HCEC 1CT (cell line): ENCODE results near the gene NUDT15.
"Not testable (repeated sequence)": the region's sequence is repeated elsewhere in the genome, so short reads cannot be mapped to it uniquely, and the experiment has no call there.

Source experiments
- DNase-seq: peaks from one replicate; pipeline ENCODE4 v3.0.0-alpha.2; 2017

NUDT15 gene

GRCh38 chr13:48043789-48044503 is 6.4 kb downstream of the NUDT15 start:
- peak; percentile 68 for DNase-seq

DNA sequence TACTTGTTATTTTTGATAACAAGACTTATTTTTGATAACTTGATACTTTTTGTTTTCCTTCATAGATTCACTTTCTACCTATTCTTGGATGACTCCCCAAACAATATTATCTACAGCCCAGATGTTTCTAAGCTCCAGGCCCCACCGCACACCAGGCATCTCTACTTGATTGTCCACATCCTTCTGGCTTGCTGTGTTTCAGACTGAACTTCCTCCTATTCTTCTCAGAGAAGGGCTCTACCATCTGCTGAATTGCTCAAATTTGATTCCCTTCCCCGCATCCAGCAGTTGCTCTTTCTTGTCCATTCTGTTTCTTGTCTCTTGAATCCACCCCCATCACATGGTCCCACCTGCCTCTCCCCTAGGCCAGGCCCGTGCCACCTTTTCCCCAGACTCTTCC is 13.0 kb downstream of the NUDT15 start:
- no peak for DNase-seq

GRCh38 chr13:48054601-48055000 is 17.1 kb downstream of the NUDT15 start:
- DNase-seq = no peak

DNA sequence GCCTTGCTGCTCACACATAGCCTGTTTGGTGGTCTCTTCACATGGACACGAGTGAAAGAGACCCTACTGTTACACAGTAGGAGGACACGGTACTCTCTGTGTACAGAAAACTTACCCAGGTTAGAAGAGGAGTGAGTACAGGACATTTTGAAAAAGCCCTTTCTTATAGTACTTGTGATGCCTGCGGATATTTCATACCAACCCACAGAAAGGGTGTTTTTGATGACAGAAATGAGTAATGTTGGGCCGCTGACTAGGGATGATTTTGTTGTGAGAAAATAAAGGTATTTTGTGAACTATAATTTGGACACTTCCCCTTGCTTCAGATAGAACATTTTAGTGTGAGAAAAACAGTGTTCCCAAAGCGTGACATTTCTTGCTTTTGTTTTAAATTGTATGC is 18.2 kb downstream of the NUDT15 start:
- no peak for DNase-seq

GRCh38 chr13:48058536-48058935 is 21.0 kb downstream of the NUDT15 start:
- DNase-seq = not testable (repeated sequence)

DNA sequence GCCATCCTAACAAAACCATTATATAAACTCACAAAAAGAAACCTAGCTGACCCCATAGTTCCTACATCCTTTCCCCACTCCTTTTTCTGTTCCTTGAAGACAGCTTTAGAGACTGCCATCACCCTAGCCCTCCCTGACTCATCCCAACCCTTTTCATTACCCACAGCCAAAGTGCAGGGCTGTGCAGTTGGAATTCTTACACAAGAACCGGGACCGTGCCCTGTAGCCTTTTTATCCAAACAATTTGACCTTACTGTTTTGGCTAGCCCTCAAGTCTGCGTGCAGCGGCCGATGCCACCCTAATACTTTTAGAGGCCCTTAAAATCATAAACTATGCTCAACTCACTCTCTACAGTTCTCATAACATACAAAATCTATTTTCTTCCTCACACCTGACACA is 22.4 kb downstream of the NUDT15 start:
- DNase-seq = not testable (repeated sequence)

DNA sequence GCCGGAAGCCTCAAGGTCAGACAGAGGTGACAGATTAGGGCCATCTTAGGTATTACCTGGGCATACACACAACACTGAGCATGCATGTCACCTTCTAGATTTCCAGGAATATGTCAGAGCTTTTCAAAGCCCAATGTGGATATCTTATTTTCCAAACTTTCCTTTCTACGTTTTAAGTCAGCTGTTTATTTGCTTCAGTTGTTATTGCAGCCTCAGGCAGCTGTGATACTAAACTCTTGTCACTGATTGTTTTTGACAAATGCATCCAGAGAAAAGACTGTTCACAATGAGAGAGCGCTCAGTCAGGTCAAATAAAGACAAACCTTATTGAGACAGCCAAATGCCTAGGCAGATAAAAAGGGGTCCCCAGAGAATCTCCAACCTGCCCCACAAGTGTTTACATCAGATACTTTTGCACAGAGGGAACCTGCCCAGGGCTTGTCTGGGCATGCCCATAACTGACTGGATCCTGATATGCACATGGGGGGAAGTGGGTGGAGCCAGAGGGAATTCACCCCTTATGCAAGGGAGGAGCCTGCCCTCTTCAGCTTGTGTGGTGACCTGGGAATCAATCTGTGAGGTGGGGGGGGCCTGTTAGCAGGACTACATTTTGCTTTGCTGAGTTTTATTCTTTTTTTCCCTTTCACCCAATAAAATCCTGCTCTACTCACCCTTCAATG is 28.9 kb downstream of the NUDT15 start:
- DNase-seq = no peak

DNA sequence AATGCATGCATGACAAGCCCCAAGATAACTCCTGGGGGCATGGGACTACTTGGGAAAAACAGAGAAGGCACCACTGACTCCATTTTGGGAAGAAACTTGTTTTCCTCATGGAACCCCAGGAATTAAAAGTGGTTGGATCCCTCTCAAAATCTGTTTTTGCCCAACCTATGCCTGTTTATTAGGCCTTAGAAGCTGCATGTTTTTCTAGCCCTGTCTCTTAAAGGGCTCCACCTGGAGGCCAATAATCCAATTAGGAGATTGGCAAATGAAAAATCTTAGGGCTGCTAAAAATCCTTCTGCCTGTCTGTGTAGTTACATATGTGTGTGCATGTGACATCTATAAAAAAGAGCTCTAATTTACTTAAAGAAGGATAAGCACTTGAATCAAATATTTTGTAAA is 30.5 kb downstream of the NUDT15 start:
- DNase-seq = no peak

DNA sequence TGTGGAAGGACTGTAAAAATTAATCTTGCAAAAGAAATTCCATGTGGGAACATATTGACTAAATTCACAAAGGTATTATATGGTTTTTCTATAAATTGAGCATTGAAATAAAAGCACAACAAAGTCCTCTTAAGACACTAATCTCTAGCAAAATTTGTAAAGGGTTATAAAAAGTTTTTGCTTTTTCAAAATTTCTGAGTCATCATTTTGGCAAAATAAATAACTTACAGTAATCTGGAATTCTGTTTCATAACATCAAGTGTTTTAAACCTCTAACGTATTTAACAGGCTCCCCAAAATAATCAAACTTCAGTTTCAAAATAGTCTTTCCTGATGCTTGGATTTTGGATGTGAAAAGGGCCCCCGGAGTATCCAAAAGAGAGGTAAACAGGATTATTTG is 31.4 kb downstream of the NUDT15 start:
- DNase-seq = no peak

DNA sequence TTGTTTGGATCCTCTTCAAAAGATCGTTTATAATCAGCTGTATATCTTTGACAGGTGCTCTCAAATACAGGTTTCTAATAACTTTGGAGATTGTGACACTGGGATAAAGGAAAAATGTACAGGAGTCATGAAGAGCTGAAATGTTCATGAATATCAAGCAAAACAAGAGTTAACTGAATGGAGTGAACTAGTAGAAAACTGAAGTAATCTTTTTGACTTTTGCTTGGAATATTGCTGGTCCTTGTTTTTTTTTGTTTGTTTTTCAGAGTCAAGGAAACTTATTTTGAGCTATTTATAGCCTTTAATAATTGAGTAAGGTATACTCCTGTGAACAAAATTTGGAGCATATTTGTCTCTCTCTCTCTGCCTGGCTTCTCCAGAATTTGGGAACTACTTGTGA is 32.0 kb downstream of the NUDT15 start:
- DNase-seq = no peak

- no peak for DNase-seq
These were observed 33.4 kb downstream of the NUDT15 start for GRCh38 chr13:48070942-48071341.

DNA sequence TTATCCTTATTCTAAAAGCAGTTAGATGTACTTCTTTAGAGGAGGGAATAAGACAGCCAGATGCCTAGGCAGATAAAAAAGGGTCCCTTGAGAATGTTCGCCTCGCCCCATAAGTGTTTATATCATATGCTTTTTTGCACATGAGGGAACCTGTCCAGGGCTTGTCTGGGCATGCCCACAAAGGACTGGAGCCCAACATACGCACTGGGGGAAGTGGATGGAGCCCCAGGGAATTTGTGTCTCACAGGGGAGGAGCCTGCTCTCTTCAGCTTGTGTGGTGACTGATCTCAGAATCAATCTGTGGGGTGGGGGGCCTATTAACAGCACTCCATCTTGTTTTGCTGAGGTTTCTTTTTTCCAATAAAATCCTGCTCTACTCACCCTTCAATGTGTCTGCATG is 34.8 kb downstream of the NUDT15 start:
- DNase-seq = no peak

DNA sequence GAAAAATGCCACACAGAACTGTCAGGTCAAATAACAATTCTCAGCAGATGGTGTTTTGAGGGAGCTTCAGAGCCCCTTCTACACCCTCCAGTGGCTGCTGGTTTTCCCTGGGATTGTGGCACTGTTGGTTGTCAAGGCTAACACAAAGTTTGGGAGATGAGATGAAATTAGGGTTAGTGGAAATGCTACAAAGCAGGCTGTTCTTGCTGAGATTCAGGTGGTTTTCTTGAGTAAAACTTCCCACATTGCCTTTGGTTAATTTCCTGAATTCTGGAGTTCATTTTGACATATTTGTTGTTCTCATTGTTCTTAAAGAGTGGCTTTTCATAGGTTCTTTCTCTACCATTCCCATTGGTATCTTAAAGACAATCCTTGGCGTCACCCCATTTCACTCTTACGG is 35.3 kb downstream of the NUDT15 start:
- DNase-seq = no peak

DNA sequence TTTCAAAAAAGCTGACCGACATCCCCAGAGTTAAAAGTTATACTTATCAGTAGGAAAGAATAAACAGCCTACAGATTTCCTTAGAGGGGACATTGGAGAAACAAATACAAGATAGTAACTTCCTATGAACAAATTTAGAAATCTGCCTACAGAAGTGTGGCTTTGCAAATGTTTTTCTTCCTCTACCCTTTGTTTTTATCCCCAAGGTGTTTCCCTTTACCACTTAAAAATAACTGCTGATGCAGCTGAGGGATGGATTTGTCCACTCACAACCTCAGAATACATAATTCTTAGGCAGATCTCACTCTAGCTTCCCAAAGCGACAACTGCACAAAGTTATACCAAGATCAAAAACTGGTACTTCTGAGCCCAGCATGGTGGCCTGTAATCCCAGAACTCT is 36.5 kb downstream of the NUDT15 start:
- no peak for DNase-seq

GRCh38 chr13:48078251-48078656 is 40.7 kb downstream of the NUDT15 start:
- DNase-seq = peak; percentile 8

DNA sequence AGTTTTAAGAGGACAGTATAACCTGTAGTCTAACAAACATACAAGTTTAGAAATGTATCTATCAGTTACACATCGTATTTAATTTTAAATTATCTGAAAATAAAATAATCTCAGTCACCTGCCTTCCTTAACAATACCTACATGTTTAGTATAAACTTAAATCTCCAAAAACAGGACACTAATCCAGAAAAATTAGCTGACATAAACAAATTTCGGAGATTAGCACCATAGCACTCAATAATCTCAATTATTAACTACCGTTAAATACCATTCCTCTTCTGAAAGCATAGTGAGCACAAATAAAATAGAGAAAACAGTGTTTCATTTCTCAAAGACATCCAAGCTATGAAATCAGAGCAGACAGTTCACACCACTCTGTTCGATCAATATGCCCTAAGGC is 44.2 kb downstream of the NUDT15 start:
- no peak for DNase-seq

DNA sequence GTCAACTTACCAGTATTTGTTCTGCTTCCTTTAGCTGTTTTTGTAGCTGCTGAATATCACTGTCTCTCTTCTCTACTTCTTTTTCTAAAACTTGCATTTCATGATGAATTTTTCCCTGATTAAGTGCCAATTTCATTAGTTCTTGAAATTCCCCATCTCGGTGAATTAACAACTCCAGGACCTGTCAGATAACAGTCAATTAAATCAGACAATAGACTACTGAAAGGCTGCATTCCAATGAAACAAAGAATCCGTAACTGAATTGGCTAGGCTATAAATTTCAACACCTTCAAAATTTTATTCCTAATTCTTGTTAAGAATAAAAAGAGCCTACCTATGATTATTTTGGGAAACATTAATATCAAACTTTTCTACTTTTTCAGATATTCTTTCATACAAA is 48.7 kb downstream of the NUDT15 start:
- DNase-seq = no peak

DNA sequence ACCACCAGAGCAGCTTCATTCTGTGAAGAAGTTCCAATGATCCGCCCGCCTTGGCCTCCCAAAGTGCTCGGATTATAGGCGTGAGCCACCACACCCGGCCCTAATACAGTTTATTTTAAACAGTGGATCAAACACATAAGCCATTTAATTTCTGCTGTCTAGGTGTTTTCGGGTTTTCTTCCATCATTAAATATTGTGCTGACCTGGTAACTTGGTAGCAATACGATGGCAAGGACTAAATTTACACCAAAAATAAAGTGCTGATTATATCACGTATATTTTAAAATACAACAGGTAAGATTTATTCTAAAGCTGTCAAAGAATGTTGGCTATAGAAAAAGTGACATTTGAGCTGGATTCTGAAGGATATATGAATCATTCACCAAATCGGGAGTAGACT is 56.1 kb downstream of the NUDT15 start:
- DNase-seq = peak; percentile 7

GRCh38 chr13:48094404-48094780 is 56.9 kb downstream of the NUDT15 start:
- DNase-seq = no peak

DNA sequence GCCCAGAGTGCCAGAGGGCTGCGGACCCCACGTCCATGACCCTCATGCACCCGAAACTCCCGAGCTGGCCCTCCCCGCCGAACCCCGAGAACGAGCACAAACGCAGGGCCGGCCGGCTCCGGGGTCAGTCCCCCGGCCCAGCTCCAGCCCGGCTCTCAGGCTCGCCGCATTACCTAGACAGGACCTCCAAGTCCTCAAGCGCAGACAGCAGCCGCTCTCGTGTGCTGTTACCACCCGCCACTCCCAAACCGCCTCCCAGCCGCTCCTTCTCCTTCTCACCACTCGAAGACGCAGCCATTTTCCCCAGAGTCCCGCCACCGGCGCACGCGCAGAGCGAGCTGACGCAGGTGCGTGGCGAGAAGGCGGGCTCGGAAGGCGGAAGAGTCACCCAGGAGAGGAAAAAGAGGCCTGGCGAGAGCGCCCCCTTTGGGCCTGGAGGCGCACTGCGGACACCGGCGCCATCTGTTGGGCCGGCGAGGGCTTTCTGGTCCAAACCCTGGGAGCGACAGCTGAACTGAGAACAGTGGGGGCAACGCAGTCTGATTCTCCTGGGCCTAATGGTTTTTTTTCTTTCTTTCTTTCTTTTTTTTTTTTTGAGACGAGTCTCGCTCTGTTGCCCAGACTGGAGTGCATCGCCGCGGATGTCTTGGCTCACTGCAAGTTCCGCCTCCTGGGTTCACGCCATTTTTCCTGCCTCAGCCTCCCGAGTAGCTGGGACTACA is 57.4 kb downstream of the NUDT15 start, which contains the start of gene MED4:
Gene MED4 (minus strand): TSS at position 324 of the 722 bp plus-strand sequence. CDS start 26 bp downstream, at position 298.
- DNase-seq = peak; percentile 88

GRCh38 chr13:48096670-48097069 is 59.1 kb downstream of the NUDT15 start:
- DNase-seq = no peak
